HG02981 (cell line): ENCODE data around the gene CARS2.
A peak's percentile ranks its signal among the peaks of the same experiment; 100 is the strongest.
"Not testable (repeated sequence)": the region's sequence is repeated elsewhere in the genome, so short reads cannot be mapped to it uniquely, and the experiment has no call there.

Source experiments
- ATAC-seq: cut with Tn5 transposase; IDR thresholded peaks from one replicate; pipeline ENCODE4 v1.9.1; 2021; ENCODE audit warnings: mild to moderate bottlenecking, moderate library complexity; ENCODE audit not compliant: unreplicated experiment

Gene CARS2

GRCh38 chr13:110624766-110625756, 80.9 kb downstream of the CARS2 start:
- no peak for ATAC-seq

GRCh38 chr13:110620596-110620995, 85.3 kb downstream of the CARS2 start:
- no peak for ATAC-seq

GRCh38 chr13:110618780-110619179, 87.1 kb downstream of the CARS2 start:
- no peak for ATAC-seq

GRCh38 chr13:110618167-110618566, 87.7 kb downstream of the CARS2 start:
- no peak for ATAC-seq

GRCh38 chr13:110617321-110618072, 88.4 kb downstream of the CARS2 start:
- ATAC-seq, result no peak

- ATAC-seq, result peak; percentile 39
Measured at GRCh38 chr13:110616103-110617101, 89.5 kb downstream of the CARS2 start.

GRCh38 chr13:110615322-110616102, 90.4 kb downstream of the CARS2 start, which contains the start of gene NAXD:
NAXD (plus strand) TSS chr13:110615545; CDS start chr13:110615602, 57 bp downstream.
- peak; percentile 82 for ATAC-seq

GRCh38 chr13:110615005-110615321, 91.0 kb downstream of the CARS2 start:
- no peak for ATAC-seq

GRCh38 chr13:110610955-110611595, 94.8 kb downstream of the CARS2 start:
- no peak for ATAC-seq

GRCh38 chr13:110607675-110608224, 98.2 kb downstream of the CARS2 start:
- no peak for ATAC-seq

- ATAC-seq, result not testable (repeated sequence)
Measured at GRCh38 chr13:110606281-110606680, 99.6 kb downstream of the CARS2 start.

- no peak for ATAC-seq
Measured at GRCh38 chr13:110605132-110605531, 100.8 kb downstream of the CARS2 start.

- no peak for ATAC-seq
Measured at GRCh38 chr13:110600980-110601379, 104.9 kb downstream of the CARS2 start.

GRCh38 chr13:110600261-110600819, 105.6 kb downstream of the CARS2 start:
- ATAC-seq, result no peak

- no peak for ATAC-seq
Measured at GRCh38 chr13:110597041-110597689, 108.8 kb downstream of the CARS2 start.

- peak; percentile 79 for ATAC-seq
Measured at GRCh38 chr13:110593430-110594130, 112.3 kb downstream of the CARS2 start.

GRCh38 chr13:110592665-110593064, 113.3 kb downstream of the CARS2 start:
- ATAC-seq, result no peak
